22Rv1 (cell line): ENCODE data around the gene HCAR2.

Experiments
- ZFX ChIP-seq: fragments of 450-650 bp; IDR thresholded peaks from 2 replicates; pipeline ENCODE4 v1.6.1; 2017; ENCODE audit warnings: antibody characterized with exemption, borderline replicate concordance
- TF ChIP-seq, protein P1 (sequence below): fragments of 450-650 bp; IDR thresholded peaks from 2 replicates; pipeline ENCODE4 v1.5.1; 2017; ENCODE audit warnings: mild to moderate bottlenecking

DNA sequence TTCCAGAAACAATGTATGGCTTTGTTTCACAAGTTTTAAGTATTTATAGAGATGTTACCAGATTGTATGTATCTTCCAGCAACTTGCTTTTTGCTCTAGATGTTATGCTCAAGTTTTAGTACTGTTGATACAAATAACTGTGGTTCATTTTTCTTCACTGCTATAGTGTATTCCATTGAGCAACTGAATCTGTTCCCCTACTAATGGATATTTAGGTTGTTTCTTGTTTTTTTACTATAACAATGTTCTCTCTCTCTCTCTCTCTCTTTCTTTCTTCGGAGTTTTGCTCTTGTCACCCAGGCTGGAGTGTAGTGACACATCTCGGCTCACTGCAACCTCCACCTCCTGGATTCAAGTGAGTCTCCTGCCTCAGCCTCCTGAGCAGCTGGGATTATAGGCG lies 16.6 kb downstream of the HCAR2 start:
- TF ChIP-seq ZFX, result no peak
- TF ChIP-seq, protein P1, sequence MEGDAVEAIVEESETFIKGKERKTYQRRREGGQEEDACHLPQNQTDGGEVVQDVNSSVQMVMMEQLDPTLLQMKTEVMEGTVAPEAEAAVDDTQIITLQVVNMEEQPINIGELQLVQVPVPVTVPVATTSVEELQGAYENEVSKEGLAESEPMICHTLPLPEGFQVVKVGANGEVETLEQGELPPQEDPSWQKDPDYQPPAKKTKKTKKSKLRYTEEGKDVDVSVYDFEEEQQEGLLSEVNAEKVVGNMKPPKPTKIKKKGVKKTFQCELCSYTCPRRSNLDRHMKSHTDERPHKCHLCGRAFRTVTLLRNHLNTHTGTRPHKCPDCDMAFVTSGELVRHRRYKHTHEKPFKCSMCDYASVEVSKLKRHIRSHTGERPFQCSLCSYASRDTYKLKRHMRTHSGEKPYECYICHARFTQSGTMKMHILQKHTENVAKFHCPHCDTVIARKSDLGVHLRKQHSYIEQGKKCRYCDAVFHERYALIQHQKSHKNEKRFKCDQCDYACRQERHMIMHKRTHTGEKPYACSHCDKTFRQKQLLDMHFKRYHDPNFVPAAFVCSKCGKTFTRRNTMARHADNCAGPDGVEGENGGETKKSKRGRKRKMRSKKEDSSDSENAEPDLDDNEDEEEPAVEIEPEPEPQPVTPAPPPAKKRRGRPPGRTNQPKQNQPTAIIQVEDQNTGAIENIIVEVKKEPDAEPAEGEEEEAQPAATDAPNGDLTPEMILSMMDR, result no peak
